Uterine smooth muscle cell (primary cell): ENCODE data around the gene DMRTC2. TPM values are rescaled to one million over a fixed set of nuclear protein-coding genes. Genes with fewer than 3 reads are reported as not detected.

ENCODE experiments used
- total RNA-seq: library from RNA; depleted of rRNA; stranded (reverse); fragments of >200 nt; gene quantifications from 2 replicates; pipeline ENCODE4 v1.2.3, GENCODE V29; 2014

DMRTC2 gene
- total RNA-seq, result not detected in 2 replicates

DNA sequence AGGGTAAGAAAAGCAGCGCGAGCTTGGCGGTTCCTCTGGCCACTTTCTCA is at the start of gene DMRTC2:
DMRTC2 (plus strand) TSS at position 42 of the 50 bp plus-strand sequence. CDS start 2,387 bp downstream, outside the sequence.

DNA sequence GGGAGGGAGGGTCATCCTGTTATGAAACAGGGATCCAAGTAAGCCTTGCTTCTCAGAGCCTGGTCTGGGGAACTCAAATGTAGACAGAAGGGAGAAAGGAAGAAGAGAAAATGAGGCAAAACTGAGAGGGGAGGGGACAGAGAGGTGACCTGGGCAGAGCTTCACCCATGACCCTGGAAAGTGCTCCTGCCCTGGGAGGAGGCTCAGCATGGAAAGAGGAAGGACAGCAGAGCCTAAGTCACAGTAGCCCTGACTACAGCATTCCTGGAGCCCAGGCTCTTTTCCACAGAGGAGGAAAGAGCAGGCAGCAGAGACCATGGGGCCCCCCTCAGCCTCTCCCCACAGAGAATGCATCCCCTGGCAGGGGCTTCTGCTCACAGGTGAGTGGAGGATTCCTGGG is 48.5 kb upstream of the DMRTC2 start, which contains the start of gene CEACAM3:
CEACAM3 (plus strand) TSS at position 226 of the 400 bp plus-strand sequence; CDS start at position 317, 91 bp downstream.

GRCh38 chr19:41844601-41845000 is 241 bp upstream of the DMRTC2 start, which contains the start of gene LYPD4:
Gene LYPD4 (minus strand): TSS chr19:41844683. CDS start chr19:41839285, 5,398 bp downstream.

DNA sequence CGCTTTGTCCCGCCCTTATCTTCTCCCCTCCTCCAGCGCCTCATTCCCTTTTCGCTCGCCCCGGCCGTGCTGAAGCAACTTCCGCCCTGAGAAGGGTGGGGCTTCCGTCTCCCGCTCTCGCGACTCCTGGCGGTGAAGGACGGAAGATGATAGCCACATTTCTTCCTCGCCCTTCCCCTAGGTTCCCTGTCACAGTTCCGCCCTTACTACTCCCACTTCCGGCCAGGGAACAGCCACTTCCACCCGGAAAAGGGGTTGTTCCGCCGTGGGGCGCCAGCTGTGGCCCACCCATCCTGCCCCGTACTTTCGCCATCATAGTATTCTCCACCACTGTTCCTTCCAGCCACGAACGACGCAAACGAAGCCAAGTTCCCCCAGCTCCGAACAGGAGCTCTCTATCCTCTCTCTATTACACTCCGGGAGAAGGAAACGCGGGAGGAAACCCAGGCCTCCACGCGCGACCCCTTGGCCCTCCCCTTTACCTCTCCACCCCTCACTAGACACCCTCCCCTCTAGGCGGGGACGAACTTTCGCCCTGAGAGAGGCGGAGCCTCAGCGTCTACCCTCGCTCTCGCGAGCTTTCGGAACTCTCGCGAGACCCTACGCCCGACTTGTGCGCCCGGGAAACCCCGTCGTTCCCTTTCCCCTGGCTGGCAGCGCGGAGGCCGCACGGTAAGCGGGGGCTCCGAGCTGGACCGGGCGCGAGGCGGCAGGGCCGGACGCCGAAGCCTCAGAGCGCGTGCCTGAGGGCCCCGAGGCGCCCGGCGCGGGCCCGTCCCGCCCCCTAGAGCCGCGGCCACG is 15.0 kb downstream of the DMRTC2 start, which contains the start of gene RPS19:
RPS19 (plus strand) TSS at position 638 of the 801 bp plus-strand sequence. CDS start 520 bp downstream, outside the sequence.

DNA sequence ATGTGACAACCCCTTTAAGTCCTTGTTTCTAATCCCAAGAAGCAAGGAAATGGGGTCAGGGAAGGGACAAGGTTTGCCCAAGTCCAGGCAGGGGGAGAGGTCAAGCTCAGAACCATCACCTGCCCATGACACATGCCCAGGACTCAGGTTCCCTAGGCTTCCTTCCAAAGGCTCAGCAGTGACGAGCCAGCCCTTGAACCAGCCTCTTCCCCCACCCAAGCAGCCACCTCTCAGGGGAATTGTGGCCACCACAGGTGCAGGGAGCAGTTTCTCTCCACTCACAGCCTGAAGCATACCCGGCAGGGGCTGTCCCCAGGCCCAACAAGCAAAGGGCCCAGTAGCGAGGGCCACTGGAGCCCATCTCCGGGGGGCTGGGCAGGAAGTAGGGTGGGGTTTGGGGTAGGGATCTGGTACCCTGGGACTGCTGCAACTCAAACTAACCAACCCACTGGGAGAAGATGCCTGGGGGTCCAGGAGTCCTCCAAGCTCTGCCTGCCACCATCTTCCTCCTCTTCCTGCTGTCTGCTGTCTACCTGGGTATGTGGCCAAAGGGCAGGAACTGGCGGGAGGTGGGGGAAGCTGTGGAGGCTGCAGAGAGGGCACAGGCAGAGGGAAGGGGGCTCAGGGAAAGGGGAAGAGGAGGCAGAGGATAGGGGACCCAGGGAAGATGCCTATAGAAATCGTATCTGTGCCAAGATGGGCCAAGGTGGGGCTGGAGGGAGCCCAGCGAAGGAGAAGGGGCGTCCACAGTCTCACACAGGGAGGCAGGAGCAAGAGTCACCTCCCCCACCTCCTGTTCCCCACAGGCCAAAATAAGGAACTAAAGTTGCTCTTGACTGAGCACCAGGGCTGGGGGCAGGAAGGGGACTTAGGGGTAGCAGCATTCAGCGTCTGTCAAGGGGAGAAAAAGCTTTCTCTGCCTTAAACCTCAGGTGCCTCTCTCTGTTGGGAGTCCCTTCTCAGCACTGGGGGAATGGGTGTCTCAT is 32.3 kb downstream of the DMRTC2 start, which contains the start of gene CD79A:
CD79A (plus strand) TSS at position 433 of the 986 bp plus-strand sequence; CDS start at position 459, 26 bp downstream.

DNA sequence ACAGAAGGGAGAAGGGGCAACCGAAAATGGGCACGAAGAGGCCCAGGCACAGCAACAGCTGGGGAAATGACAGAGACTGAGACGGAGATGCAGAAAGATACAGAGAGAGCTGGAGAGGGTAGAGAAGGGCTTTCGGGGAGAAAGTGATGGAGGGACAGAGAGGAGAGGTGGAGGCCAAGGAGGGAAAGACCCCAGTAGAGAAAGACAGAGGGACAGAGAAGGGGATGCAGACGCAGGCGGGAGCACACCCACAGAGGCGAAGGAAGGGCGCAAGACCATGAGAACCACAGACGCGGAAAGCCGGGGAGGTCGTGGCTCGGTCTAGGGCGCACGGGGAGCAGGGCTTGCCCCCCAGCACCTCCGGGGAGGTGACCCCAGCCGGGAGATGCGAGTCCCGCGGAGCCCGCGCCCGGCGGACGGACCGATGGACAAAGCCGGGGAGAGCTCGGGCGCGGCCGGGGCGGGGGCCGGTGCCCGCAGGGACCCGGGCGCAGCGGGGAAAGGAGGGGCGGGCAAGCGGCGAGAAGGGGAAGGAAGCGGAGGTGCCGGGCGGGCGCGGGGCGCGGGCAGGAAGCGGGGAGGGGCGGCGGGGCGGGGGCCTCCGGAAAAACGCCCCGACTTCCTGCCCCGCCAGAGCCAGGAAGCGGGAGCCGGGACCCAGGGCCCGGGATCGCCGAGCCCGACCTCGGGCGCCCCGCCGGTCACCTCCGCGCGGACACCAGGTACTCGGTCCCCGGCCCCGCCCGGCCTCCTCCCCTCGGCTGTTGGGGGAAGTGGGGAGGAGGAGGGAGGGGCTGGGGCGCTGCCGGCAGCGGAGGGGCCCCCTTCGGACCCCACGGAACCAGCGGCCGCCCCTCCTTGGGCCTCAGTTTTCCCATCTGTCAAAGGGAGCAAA is 38.0 kb downstream of the DMRTC2 start, which contains the start of gene ARHGEF1:
ARHGEF1 (plus strand) TSS at position 617 of the 895 bp plus-strand sequence. CDS start 4,899 bp downstream, outside the sequence.

Other genes starting within 250 kb of the DMRTC2 start
- gene CEACAM4, start 218.0 kb upstream of the DMRTC2 start, total RNA-seq, result not detected in 2 replicates
- gene CEACAM7, start 156.8 kb upstream of the DMRTC2 start, total RNA-seq, result not detected in 2 replicates
- gene CEACAM5, start 136.4 kb upstream of the DMRTC2 start, total RNA-seq, result not detected in 2 replicates
- gene CEACAM6, start 89.5 kb upstream of the DMRTC2 start, total RNA-seq, result not detected in 2 replicates
- gene CEACAM3, start 48.5 kb upstream of the DMRTC2 start, total RNA-seq, result not detected in 2 replicates
- gene LYPD4, start 359 bp upstream of the DMRTC2 start, total RNA-seq, result not detected in 2 replicates
- 689 and 1,123 TPM in 2 replicates for gene RPS19, start 15.2 kb downstream of the DMRTC2 start, total RNA-seq
- not detected in 2 replicates for gene CD79A, start 32.2 kb downstream of the DMRTC2 start, total RNA-seq
- gene ARHGEF1, start 38.1 kb downstream of the DMRTC2 start, total RNA-seq, result 37.4 and 51.1 TPM in 2 replicates
- gene ERFL, start 83.4 kb downstream of the DMRTC2 start, total RNA-seq, result under 0.01 TPM in 1 of 2 replicates, not detected in the other
- gene RABAC1, start 114.3 kb downstream of the DMRTC2 start, total RNA-seq, result 114 and 220 TPM in 2 replicates
- gene ATP1A3, start 149.2 kb downstream of the DMRTC2 start, total RNA-seq, result 0.11 and 0.37 TPM in 2 replicates
- 0.44 and 0.87 TPM in 2 replicates for gene GRIK5, start 225.2 kb downstream of the DMRTC2 start, total RNA-seq
- gene ZNF574, start 231.1 kb downstream of the DMRTC2 start, total RNA-seq, result 12.4 and 14.6 TPM in 2 replicates